Sigmoid colon (tissue), 4 donors: ENCODE measurements around the gene MRTO4.
"Not testable (repeated sequence)": the region's sequence is repeated elsewhere in the genome, so short reads cannot be mapped to it uniquely, and the experiment has no call there.

Experiments used
- CTCF ChIP-seq, 4 experiments: fragments of 450-650 bp in 3 of 4; fragments of 200-600 bp in 1 of 4; IDR thresholded peaks; one replicate each; pipeline ENCODE4 v1.5.1; 2016 to 2019; ENCODE audit warnings: antibody characterized with exemption in 4 of 4, mild to moderate bottlenecking in 3 of 4, moderate library complexity in 2 of 4
- POLR2A ChIP-seq, 2 donors: fragments of 450-650 bp; IDR thresholded peaks; one replicate each; pipeline ENCODE4 v1.6.1; 2016; ENCODE audit warnings: antibody characterized with exemption in 2 of 2, mild to moderate bottlenecking in 2 of 2, moderate library complexity in 2 of 2
- POLR2AphosphoS5 ChIP-seq, 4 donors: sonication (generic); formaldehyde crosslinking; IDR thresholded peaks; one replicate each; pipeline ENCODE4 v1.6.1; 2017; ENCODE audit warnings: antibody characterized with exemption in 4 of 4

- not testable (repeated sequence) for TF ChIP-seq POLR2AphosphoS5, POLR2A, CTCF (IDR thresholded peaks at IDR 0.05)
Measured at GRCh38 chr1:19269427-19270342, 18.1 kb downstream of the MRTO4 start.
